ENCODE results near the gene PTPRK.
A peak's percentile ranks its signal among the peaks of the same experiment; 100 is the strongest.

Gene PTPRK

DNA sequence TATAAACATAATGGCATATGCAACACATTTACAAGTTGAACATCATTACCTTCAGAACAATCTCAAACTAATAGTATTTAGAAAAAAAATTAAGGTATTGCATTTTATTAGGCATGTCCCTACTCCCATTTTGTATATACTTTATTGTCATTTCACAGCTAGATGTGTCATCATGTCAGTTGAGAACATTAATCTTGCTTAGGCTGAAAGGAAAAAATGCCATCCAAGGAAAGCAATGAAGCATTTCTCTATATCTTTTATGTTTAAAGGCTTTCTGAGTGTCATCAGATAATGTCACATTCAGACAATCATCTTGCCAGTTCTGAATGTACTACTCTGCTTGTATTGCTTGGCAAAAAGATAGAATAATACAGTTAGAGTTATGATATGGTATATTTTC is 390.7 kb downstream of the PTPRK start:
- no peak for DNase-seq (ENCODE audit: insufficient read length, low spot score)
- FAIRE-seq: no peak
- TF ChIP-seq, protein P1, sequence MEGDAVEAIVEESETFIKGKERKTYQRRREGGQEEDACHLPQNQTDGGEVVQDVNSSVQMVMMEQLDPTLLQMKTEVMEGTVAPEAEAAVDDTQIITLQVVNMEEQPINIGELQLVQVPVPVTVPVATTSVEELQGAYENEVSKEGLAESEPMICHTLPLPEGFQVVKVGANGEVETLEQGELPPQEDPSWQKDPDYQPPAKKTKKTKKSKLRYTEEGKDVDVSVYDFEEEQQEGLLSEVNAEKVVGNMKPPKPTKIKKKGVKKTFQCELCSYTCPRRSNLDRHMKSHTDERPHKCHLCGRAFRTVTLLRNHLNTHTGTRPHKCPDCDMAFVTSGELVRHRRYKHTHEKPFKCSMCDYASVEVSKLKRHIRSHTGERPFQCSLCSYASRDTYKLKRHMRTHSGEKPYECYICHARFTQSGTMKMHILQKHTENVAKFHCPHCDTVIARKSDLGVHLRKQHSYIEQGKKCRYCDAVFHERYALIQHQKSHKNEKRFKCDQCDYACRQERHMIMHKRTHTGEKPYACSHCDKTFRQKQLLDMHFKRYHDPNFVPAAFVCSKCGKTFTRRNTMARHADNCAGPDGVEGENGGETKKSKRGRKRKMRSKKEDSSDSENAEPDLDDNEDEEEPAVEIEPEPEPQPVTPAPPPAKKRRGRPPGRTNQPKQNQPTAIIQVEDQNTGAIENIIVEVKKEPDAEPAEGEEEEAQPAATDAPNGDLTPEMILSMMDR (IDR thresholded peaks at IDR 0.05; ENCODE audit: insufficient read depth, missing control alignments): no peak

DNA sequence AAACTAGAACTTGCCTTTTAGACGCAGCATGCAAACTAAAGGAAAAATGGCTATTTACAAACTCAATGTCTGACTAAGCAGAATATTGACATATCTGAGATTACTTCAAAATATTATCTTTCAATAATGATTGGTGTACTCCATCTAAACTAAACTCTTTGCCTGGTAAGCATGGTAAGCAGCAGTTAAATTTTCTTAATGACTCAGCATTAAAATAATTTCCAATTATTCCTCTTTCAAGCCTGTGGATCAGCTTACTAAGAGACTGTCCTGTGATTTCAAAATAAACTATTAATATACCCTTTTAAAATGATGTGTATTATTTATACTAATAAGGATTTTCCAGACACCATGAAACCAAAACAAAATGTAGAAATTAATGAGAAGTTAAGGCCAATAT is 392.7 kb downstream of the PTPRK start:
- FAIRE-seq (no peak), DNase-seq (ENCODE audit: insufficient read length, low spot score) (no peak)
- TF ChIP-seq, protein P1 (IDR thresholded peaks at IDR 0.05; ENCODE audit: insufficient read depth, missing control alignments): no peak

DNA sequence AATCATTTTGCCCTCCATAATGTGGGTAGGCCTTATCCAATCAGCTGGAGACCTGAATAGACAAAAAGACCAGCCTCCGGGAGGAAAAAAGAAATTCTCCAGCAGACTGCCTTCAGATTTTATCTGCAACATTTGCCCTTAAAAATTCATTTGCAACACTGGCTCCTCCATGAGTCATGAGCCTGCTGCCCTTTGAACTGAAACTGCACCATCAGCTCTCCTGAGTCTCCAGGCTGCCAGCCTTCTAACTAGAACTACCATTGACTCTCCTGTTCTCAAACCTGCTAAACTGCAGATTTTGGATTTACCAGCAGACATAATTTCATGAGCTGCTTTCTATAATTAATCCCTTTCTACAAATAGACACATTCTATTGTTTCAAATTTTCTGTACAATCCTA is 395.7 kb downstream of the PTPRK start:
- no peak for FAIRE-seq
- TF ChIP-seq, protein P1 (IDR thresholded peaks at IDR 0.05; ENCODE audit: insufficient read depth, missing control alignments): no peak
- DNase-seq (ENCODE audit: insufficient read length, low spot score): no peak

DNA sequence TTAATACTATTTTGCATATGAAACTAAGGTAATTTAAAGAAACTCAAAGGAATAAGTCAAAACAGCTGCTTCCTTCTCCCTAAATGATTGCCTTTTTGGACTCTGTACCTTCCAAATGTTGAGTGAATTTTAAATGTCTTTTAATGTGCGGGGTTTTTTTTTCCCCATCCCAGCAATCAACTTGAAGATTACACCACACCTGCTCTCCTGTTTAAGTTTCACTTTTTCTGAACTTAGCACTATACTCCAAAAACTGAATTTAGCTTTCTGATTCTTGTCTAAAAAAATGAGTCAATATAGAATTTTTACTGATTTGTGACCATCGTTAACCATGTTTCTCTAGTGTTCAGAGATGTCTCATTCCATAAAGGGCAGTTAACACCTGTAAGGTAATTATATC is 398.8 kb downstream of the PTPRK start:
- DNase-seq (ENCODE audit: insufficient read length, low spot score) (no peak), FAIRE-seq (peak; percentile 21)
- TF ChIP-seq, protein P1 (IDR thresholded peaks at IDR 0.05; ENCODE audit: insufficient read depth, missing control alignments): no peak

DNA sequence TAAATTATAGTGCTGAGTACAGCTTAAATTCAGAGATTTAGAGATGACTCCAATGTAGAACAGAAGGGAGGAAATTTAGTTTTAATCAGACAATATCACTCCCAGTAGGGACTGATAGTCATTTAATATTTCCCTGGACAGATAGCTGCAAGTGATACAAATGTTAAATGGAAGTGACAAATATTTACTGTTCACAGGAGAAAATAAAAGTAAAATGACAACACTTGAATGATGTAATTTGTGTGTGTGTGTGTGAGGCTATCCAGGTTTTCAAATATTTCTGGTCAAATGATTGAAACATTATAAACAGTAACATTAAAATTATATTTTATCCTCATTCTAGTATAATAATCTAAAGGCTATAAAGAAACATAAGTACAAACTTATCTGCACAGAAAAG is 399.2 kb downstream of the PTPRK start:
- FAIRE-seq: no peak
- no peak for DNase-seq (ENCODE audit: insufficient read length, low spot score)

DNA sequence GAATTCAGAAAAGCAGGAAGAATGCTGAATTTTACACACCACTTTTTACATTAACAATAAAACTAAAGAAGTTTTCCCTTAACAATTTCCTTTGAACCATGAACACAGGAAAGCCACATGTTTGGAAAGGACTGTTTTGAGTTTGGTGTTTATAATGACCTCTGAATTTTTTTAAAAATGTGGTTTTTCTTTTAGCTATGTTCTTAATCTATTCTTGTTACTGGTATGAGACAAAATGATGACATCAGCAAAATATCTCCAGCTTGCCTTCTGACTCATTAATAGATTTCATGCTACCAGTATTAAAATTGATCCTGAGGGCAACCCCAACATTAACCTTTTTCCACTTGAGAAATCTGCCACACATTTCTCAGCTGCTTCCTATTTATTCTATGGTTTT is 402.0 kb downstream of the PTPRK start:
- TF ChIP-seq, protein P1 (IDR thresholded peaks at IDR 0.05; ENCODE audit: insufficient read depth, missing control alignments): no peak
- DNase-seq (ENCODE audit: insufficient read length, low spot score) (no peak), FAIRE-seq (peak; percentile 60)

More for the DNA sequence above, 399.2 kb downstream of the PTPRK start:
- TF ChIP-seq, protein P1 (IDR thresholded peaks at IDR 0.05; ENCODE audit: insufficient read depth, missing control alignments): no peak

DNA sequence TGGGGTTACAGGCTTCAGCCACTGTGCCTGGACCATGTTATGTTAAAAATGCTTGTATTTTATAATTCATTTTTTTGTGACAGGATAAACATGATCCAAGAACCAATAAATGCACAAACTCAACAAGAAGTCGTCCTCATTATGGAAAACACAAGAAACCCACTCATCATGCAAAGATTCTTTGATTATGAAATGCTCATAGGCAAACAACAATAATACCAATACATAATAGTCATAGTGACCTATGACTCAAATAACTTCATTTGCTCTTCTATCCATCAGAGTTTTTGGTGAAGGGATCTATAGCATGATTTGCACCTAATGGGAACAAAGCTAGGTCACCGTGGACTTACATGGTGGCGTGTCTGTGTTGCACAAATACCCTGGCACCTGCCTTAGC is 402.5 kb downstream of the PTPRK start:
- TF ChIP-seq, protein P1 (IDR thresholded peaks at IDR 0.05; ENCODE audit: insufficient read depth, missing control alignments): no peak
- no peak for FAIRE-seq
- no peak for DNase-seq (ENCODE audit: insufficient read length, low spot score)
